Neural cell (in vitro differentiated cells): ENCODE data around the gene TNFRSF13B. TPM values are rescaled to one million over a fixed set of nuclear protein-coding genes. Genes with fewer than 3 reads are reported as not detected.
"Not testable (repeated sequence)": the region's sequence is repeated elsewhere in the genome, so short reads cannot be mapped to it uniquely, and the experiment has no call there.

Experiments used
- H2AFZ ChIP-seq: fragments of 200-600, 300-800 bp; sonication (generic), shearing (Covaris generic); 2 replicates; pipeline ENCODE4 v1.6.0; 2014; ENCODE audit warnings: low read depth, mild to moderate bottlenecking, antibody characterized with exemption, low read length, moderate library complexity
- H3F3A ChIP-seq: fragments of 200-600 bp; shearing (Covaris generic); 2 replicates; pipeline ENCODE4 v1.6.1; 2016; ENCODE audit warnings: mild to moderate bottlenecking, moderate library complexity, mixed read lengths, antibody characterized with exemption, low read length; ENCODE audit not compliant: insufficient read depth, poor library complexity, severe bottlenecking
- H3K27ac ChIP-seq: fragments of 200-600, 300-800 bp; sonication (generic), shearing (Covaris generic); 2 replicates; pipeline ENCODE4 v1.5.1; 2014; ENCODE audit warnings: mild to moderate bottlenecking, low read length, moderate library complexity
- H3K27me3 ChIP-seq: fragments of 300-800, 200-600 bp; sonication (generic), shearing (Covaris generic); 2 replicates; pipeline ENCODE4 v1.6.0; 2014; ENCODE audit warnings: mild to moderate bottlenecking, low read depth, low read length, moderate library complexity; ENCODE audit not compliant: insufficient read depth
- H3K36me3 ChIP-seq: fragments of 300-800, 200-600 bp; sonication (generic), shearing (Covaris generic); 2 replicates; pipeline ENCODE4 v1.5.1; 2014; ENCODE audit warnings: mild to moderate bottlenecking, antibody characterized with exemption, low read length, moderate library complexity; ENCODE audit not compliant: insufficient read depth
- H3K4me2 ChIP-seq: fragments of 300-800, 200-600 bp; sonication (generic), shearing (Covaris generic); 2 replicates; pipeline ENCODE4 v1.6.0; 2014; ENCODE audit warnings: mild to moderate bottlenecking, low read length
- H3K4me3 ChIP-seq: fragments of 300-800, 200-600 bp; sonication (generic), shearing (Covaris generic); 2 replicates; pipeline ENCODE4 v1.5.1; 2014; ENCODE audit warnings: mild to moderate bottlenecking, low read length, moderate library complexity
- H3K79me2 ChIP-seq: fragments of 200-600 bp; shearing (Covaris generic); replicated peaks from 2 replicates; pipeline ENCODE4 v1.6.0; 2014; ENCODE audit warnings: mild to moderate bottlenecking, low read length, moderate library complexity; ENCODE audit not compliant: insufficient read depth
- H3K9ac ChIP-seq: fragments of 300-800, 200-600 bp; sonication (generic), shearing (Covaris generic); 2 replicates; pipeline ENCODE4 v1.6.1; 2016; ENCODE audit warnings: mild to moderate bottlenecking, low read length, mixed read lengths
- H3K9me2 ChIP-seq: fragments of 200-600 bp; shearing (Covaris generic); 2 replicates; pipeline ENCODE4 v1.6.1; 2016; ENCODE audit warnings: mild to moderate bottlenecking, low read length, mixed read lengths; ENCODE audit not compliant: insufficient read depth
- H3K9me3 ChIP-seq: fragments of 200-600, 300-800 bp; sonication (generic), shearing (Covaris generic); 2 replicates; pipeline ENCODE4 v1.6.1; 2016; ENCODE audit warnings: mild to moderate bottlenecking, mixed run types, low read length, moderate library complexity, mixed read lengths
- H4K20me1 ChIP-seq: fragments of 200-600 bp; shearing (Covaris generic); 2 replicates; pipeline ENCODE4 v1.6.1; 2016; ENCODE audit warnings: mild to moderate bottlenecking, mixed run types; ENCODE audit not compliant: insufficient read depth
- CTCF ChIP-seq: fragments of 450-650 bp; IDR thresholded peaks from 2 replicates; pipeline ENCODE4 v1.5.1; 2014; ENCODE audit warnings: antibody characterized with exemption, mild to moderate bottlenecking, moderate library complexity; ENCODE audit not compliant: poor library complexity, severe bottlenecking
- EP300 ChIP-seq: fragments of 450-650 bp; conservative IDR thresholded peaks from 2 replicates; pipeline ENCODE4 v1.6.1; 2014; ENCODE audit warnings: antibody characterized with exemption, mild to moderate bottlenecking, moderate library complexity; ENCODE audit not compliant: poor library complexity, severe bottlenecking
- EZH2 ChIP-seq: fragments of 200-600, 300-800 bp; shearing (Covaris generic), sonication (generic); IDR thresholded peaks from 2 replicates; pipeline ENCODE4 v1.6.1; 2014; ENCODE audit warnings: antibody characterized with exemption, low read length, borderline replicate concordance, mild to moderate bottlenecking; ENCODE audit not compliant: insufficient read depth, poor library complexity, severe bottlenecking
- MXI1 ChIP-seq: fragments of 450-650 bp; conservative IDR thresholded peaks from 2 replicates; pipeline ENCODE4 v1.6.1; 2014; ENCODE audit warnings: antibody characterized with exemption, mild to moderate bottlenecking; ENCODE audit not compliant: poor library complexity, severe bottlenecking
- POLR2AphosphoS5 ChIP-seq: IDR thresholded peaks from 2 replicates; pipeline ENCODE4 v1.6.1; 2012
- RAD21 ChIP-seq: fragments of 450-650 bp; conservative IDR thresholded peaks from 2 replicates; pipeline ENCODE4 v1.6.1; 2014; ENCODE audit warnings: antibody characterized with exemption, mild to moderate bottlenecking, moderate library complexity
- REST ChIP-seq: IDR thresholded peaks from 2 replicates; pipeline ENCODE4 v1.6.1; 2012; ENCODE audit warnings: borderline replicate concordance
- SMC3 ChIP-seq: fragments of 450-650 bp; conservative IDR thresholded peaks from 2 replicates; pipeline ENCODE4 v1.6.1; 2014; ENCODE audit warnings: antibody characterized with exemption, mild to moderate bottlenecking, moderate library complexity; ENCODE audit not compliant: poor library complexity
- TAF1 ChIP-seq: IDR thresholded peaks from 2 replicates; pipeline ENCODE4 v1.6.1; 2012; ENCODE audit warnings: low read depth
- polyA plus RNA-seq: library from polyadenylated mRNA; depleted of rRNA; stranded (reverse); fragments of >200 nt; gene quantifications from 2 replicates; pipeline ENCODE4 v1.2.3, GENCODE V29; 2014

Gene TNFRSF13B
- polyA plus RNA-seq, 1 donor from 2014 or later = not detected

- Histone ChIP-seq H3K4me2 (no peak overlapping the region), H3K79me2 (no peaks in the 10 kb centered on the region), H3K9me3 (no peaks in the 10 kb centered on the region), H3K27me3 (no peaks in the 10 kb centered on the region), H3K9me2 (no peaks in the 10 kb centered on the region), H3K4me3 (no peak overlapping the region), H4K20me1 (no peaks in the 10 kb centered on the region), H3K36me3 (no peaks in the 10 kb centered on the region), H2AFZ (no peak overlapping the region), H3F3A (no peaks in the 10 kb centered on the region), H3K9ac (no peak overlapping the region), H3K27ac (no peak overlapping the region)
- TF ChIP-seq MXI1 = no peak
Observed at GRCh38 chr17:16980061-16980460, 8.1 kb upstream of the TNFRSF13B start.

GRCh38 chr17:16979237-16979823 lies 7.4 kb upstream of the TNFRSF13B start:
- H4K20me1 ChIP-seq, H3K9me2 ChIP-seq, H3K4me3 ChIP-seq, H3K9ac ChIP-seq, H2AFZ ChIP-seq, H3F3A ChIP-seq, H3K79me2 ChIP-seq, H3K9me3 ChIP-seq, H3K4me2 ChIP-seq, H3K27ac ChIP-seq, H3K27me3 ChIP-seq, H3K36me3 ChIP-seq: not testable (repeated sequence)

GRCh38 chr17:16977932-16978331 lies 6.0 kb upstream of the TNFRSF13B start:
- no peaks in the 10 kb centered on the region for H3K9me2 ChIP-seq
- H3K9me3 ChIP-seq = no peaks in the 10 kb centered on the region
- H4K20me1 ChIP-seq = no peaks in the 10 kb centered on the region
- H3K4me2 ChIP-seq = no peak overlapping the region
- no peak overlapping the region for H3K4me3 ChIP-seq
- H3K27me3 ChIP-seq = no peaks in the 10 kb centered on the region
- no peaks in the 10 kb centered on the region for H3K36me3 ChIP-seq
- H3K9ac ChIP-seq = no peak overlapping the region
- TF ChIP-seq EZH2 = no peak
- TF ChIP-seq CTCF = no peak
- H3F3A ChIP-seq = no peaks in the 10 kb centered on the region
- no peak overlapping the region for H3K27ac ChIP-seq
- no peak overlapping the region for H2AFZ ChIP-seq
- H3K79me2 ChIP-seq = no peaks in the 10 kb centered on the region

GRCh38 chr17:16976725-16977550 lies 5.0 kb upstream of the TNFRSF13B start:
- Histone ChIP-seq H3K9ac (no peak overlapping the region), H2AFZ (no peak overlapping the region), H3K4me3 (no peak overlapping the region), H3F3A (no peaks in the 10 kb centered on the region), H3K9me3 (no peaks in the 10 kb centered on the region), H3K27ac (no peak overlapping the region), H3K9me2 (no peaks in the 10 kb centered on the region), H3K4me2 (no peak overlapping the region), H3K79me2 (no peaks in the 10 kb centered on the region), H4K20me1 (no peaks in the 10 kb centered on the region), H3K36me3 (no peaks in the 10 kb centered on the region), H3K27me3 (no peaks in the 10 kb centered on the region)
- TF ChIP-seq CTCF = no peak
- no peak for TF ChIP-seq REST
- TF ChIP-seq RAD21 = no peak
- TF ChIP-seq POLR2AphosphoS5 = no peak
- TF ChIP-seq EP300 = no peak
- no peak for TF ChIP-seq MXI1
- TF ChIP-seq TAF1 = no peak
- TF ChIP-seq EZH2 = no peak
- no peak for TF ChIP-seq SMC3
